HL-60/S4 treated with retinoic acid at 250 ng/mL for 4 days and 3 days (cell line): ENCODE measurements around the gene RTBDN.
"Not testable (repeated sequence)": the region's sequence is repeated elsewhere in the genome, so short reads cannot be mapped to it uniquely, and the experiment has no call there.

Experiments
- in situ Hi-C: fragments of 300-500 bp; cut with MboI; formaldehyde crosslinking; loops from 2 replicates; pipeline ENCODE4 v1.7.0; 2022; ENCODE audit warnings: low sequenced_read_pairs

Gene RTBDN

GRCh38 chr19:12858041-12858928 lies 23.9 kb upstream of the RTBDN start:
- in situ Hi-C loops = no loop called here

GRCh38 chr19:12856653-12857052 lies 22.3 kb upstream of the RTBDN start:
- in situ Hi-C loops = no loop called here

DNA sequence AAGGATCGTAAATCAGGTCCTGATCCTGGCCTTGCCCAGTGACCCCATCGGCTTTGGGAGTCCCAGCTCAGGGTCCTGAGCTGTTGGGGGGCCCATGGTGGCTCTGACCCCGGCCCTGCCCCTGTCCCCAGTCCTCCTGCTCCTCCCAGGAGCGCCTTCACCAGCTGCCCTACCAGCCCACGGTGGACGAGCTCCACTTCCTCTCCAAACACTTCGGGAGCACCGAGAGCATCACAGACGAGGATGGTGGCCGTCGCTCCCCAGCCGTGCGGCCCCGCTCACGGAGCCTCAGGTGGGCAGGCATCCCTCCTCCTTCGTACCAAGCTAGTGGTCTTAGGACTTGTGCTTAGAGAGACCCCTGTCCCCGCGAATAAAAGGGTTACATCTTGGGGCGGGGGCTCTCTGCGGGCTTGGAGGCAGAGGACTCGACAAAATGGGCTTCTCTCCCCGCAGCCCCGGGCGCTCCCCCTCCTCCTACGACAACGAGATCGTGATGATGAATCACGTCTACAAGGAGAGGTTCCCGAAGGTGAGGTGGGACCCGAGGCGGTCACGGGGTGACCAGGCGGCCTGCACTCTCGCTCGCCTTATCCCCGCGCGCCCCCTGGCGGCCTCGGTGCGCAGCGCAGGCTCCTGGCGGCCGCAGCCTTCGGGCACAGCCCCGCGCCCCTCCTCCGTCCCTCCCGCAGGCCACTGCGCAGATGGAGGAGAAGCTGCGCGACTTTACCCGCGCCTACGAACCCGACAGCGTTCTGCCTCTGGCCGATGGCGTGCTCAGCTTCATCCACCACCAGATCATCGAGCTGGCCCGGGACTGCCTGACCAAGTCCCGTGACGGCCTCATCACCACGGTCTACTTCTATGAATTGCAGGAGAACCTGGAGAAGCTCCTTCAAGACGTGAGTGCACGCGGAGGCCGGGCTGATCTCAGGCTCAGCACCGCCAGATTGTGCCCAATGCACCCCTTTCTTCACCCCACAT lies 13.1 kb upstream of the RTBDN start:
- in situ Hi-C loops = no loop called here

- in situ Hi-C loops = not testable (repeated sequence)
These were observed 12.2 kb upstream of the RTBDN start for GRCh38 chr19:12846613-12847012.

GRCh38 chr19:12843999-12844732 lies 9.8 kb upstream of the RTBDN start:
- in situ Hi-C loops = no loop called here

- in situ Hi-C loops = no loop called here
These were observed 8.9 kb upstream of the RTBDN start for GRCh38 chr19:12843328-12843727.

DNA sequence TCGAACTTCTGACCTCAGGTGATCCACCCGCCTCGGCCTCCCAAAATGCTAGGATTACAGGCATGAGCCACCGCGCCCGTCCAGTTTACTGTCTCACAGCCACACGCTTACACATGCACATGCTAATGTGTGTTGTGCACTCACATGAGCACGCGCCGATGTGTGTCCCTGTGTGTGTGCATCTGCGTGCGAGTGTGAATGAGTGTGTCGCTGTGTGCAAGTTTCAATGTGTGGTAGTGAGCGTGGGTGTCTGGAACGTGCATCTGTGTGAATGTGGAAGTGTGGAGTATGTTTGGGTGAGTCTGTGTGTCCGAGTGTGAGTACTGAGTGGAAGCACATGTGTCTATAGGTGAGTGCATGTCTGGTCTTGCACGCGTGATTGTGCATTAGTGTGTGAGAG lies 8.1 kb upstream of the RTBDN start:
- in situ Hi-C loops = no loop called here

DNA sequence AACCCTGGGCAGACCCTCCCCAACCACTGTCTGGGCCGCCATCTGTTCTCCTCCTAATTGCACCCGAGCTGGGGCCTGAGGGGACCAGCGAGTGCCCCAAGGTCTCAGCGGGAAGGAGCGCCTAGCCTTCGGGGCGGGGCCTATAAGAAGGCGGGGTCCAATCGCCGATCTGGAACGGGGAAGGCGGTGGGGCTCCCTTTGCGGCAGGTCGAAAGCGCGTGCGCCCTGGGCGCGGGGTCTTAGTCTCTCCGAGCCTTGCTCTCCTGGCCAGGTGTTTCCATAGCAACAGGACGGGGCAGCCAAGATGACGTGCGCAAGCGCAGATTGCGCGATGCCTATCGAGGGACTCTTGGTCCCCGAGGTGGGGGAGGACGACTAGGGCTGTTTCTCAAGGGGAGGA lies 6.7 kb upstream of the RTBDN start:
- in situ Hi-C loops = no loop called here

DNA sequence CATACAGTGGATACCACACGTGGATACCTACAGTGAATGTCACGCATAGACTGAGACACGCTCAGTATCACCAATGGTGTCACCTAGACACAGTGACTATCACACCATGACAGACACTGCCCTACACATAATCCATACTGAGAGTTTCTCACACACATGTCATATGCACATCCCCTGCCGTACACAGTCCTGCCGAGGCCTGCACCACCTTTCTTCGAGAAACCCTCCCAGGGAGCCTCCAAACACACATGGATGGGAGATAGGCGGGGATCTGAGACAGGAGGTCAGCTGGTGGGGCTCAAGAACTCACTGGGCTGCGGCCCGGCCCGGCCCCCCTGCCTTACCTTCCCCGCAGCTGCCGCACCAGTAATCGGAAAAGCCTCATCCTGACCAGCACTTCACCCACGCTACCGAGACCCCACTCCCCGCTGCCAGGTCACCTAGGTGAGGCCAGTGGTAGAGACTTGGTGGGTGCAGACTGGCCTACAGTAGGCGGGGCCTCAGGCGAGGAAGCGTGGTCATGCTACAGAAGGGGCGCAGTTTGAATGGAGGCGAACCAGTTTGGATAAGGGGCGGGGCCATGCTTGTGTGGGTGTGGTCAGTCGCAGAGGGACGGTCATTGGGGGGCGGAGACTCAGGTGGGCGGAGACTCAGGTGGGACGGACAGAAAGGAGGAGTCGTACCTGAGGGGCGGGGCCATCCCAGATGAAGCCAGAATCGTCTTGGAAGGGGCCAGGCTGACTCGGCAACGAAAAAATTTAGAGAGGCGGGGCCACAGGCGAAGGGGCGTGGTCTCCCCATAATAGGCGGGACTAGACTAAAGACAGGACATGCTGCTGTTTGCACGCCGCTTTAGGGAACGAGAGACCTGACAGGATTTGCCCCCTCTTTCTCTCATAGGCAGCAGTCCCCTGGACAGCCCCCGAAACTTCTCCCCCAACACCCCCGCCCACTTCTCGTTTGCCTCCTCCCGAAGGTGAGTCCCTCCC lies 6.0 kb upstream of the RTBDN start:
- in situ Hi-C loops = no loop called here

DNA sequence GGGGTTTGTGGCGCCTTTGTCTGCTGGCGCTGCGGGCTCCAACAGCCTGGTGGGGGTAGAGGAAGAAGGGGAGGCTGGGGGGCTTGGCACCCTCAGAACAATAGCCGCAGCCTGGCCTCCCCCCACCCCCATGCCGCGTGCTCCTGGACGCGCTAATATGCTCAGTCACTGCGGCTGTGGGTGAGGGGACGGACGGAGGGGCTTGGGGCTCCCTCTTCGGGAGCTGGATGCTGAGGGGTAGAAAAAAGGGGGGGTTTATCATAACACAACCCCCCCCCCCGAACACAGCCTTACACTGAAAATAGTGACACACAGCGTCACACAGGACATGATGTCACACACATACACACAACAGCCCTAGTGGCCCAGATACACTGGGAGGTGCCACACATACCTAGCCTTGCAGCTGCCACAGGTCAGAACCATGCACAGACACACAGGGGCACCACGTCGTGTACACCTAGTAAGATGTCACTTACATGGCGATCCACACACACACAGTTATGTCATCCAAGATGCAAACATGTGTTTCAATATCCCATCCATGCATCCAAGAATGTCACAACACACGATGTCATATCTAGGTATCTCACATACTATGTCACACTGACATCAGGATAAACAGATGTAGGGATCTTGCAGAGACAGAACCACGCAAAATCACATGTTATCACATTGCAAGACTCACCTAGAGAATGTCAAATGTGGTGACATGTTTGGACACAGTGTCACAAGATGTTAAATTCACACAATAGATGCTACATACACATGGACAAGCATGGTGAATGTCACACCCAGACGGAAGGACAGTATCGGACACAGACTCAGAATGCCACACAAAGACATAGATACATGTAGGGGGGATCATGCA lies 4.7 kb upstream of the RTBDN start:
- in situ Hi-C loops = no loop called here

DNA sequence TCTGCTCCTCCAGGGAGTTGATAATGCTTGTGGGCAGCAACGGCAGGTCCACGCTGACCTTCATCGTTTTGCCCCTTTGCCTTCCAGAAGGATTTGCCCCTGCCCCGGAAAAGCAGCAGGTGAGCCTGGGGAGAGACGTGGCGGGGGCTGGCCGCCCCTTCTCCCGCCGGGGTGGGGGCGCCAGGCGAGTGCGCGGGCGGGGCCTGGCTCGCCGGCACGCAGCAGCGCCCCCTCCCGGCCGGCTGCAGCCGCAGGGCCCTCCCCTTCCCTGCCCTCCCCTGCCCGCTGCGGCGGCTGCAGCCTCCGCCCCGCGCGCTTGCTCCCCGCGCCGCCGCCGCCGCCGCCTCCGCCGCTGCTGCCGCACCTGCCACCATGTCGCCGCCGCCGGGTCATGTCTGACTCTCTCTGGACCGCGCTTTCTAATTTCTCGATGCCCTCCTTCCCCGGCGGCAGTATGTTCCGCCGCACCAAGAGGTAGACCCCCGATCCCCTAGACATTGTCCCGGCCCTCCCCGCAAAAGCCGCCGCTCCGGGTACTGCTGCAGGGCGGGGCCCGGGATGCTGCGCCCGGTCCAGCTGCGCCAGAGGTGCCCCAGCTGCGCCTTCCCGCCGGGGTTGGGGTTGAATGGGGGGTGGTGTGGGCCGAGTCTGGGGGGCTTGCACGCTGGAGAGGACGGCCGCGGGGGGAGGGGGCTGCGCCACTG lies 4.0 kb upstream of the RTBDN start, which contains the start of gene MAST1:
TSS of gene MAST1 (plus strand) at position 334 of the 704 bp plus-strand sequence. CDS start at position 392, 58 bp downstream.
- in situ Hi-C loops = no loop called here

DNA sequence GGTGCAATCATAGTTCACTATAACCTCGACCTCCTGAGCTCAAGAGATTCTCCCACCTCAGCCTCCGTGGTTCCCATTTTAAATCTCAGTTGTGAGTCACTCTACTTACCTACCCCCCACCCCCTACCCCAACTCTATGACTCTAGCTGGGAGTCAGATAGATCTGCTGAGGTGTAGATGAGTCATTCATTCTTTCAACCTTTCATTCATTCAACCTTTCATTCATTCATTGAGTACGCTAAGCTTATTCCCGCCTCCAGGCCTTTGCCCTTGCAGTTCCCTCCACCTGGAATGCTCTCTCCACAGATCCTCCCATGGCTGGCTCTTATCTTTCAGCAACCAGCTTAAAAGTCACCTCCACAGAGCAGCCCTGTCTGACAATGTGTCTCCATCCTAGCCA lies 2.8 kb upstream of the RTBDN start:
- in situ Hi-C loops = no loop called here

- in situ Hi-C loops = no loop called here
These were observed 2.1 kb upstream of the RTBDN start for GRCh38 chr19:12836529-12836863.

DNA sequence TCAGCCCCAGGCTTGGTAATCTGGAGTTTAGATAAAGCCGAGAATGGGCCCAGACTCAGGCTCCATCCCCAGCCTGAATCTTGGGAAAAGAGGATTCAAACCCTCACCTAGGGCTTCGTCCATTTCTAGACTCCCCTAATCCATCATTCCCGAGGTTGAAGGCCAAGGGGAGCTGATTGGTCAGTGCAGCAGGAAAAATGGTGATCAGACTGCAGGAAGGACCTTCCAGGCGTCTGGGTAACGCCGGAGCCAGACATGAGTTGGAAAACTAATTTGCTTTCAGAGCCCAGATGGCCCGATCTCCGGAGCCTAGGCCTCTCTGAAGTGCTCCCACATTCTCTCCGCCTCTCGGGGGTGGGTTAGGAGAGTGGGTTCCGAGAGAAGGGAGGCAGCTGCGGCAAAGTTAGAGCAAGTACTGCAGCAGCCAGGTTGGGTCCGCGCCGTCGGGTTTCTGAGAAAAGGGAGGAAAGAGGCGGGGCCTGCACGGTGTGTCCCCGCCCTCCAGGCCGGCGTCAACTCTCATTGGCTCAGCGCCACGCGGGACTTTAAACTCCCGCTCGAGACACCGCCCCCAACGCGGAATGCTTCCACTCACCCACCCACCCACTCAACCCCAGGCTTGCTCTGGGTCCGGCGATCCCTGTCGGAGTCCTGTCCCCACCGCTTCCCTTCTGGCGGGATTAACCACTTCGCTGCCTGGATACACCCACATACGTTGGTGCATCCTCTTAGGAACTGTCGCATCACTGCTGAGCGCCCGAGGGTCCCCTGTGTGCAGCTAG lies 788 bp upstream of the RTBDN start:
- in situ Hi-C loops = no loop called here

DNA sequence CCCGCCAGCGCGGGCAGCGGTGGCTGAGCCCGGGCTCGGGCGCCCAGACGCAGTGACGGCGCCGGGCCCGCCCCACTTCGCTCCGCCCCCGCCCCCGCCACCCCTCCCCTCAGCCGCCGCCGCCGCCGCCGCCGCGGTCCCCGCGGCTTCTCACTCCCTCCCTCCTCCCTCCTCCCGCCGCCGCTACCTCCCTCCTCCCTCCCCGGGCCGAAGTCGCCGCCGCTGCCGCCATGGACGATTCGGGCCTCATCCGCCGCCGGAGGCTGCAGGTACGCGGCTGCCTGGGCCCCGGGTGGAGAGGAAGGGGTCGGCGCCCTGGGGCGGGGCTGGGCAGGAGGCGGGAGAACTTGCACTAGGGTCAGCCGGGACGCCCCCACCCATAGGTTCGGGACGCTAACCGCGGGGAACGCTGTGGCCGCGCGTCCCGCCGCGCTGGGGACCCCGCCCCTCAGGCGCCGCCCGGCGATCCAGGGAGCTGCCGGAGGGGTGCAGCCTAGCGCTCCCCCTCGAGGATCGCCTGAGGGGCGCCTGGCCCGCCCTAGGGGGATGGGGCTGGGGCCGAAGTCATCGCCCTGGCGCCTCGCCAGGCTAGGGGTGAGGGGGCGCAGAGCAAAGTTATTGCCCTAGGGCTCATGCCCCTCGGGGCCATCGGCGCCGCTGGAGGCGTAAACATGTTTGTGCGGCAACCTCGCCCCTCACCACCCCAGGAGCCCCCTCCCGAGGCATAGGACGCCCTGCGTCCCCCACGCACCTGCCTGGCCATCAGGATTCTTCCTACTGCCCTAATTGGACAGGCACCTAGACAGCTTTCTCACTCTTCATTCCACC lies 427 bp downstream of the RTBDN start:
- in situ Hi-C loops = no loop called here

DNA sequence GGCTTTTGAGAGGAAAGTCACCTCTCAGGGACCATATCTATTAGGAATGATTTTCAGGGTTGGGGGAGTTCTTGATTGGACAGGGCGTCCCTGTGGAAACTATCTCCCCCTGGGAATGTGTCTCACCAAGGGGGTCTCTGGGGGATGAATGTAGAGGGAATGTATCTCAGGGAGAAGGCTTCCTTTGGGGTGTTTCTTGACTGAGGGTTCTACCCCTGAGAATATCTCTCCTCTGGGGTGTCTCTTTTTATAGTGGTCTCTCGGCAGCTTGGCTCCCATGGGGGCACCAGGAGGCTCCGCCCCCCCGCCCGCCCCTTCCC lies 1.0 kb downstream of the RTBDN start:
- in situ Hi-C loops = no loop called here

- in situ Hi-C loops = no loop called here
These were observed 5.9 kb downstream of the RTBDN start for GRCh38 chr19:12828494-12828893.
